Esophagus (tissue), 2 donors: ENCODE measurements around the gene SPATS2L. TPM values are rescaled to one million over a fixed set of nuclear protein-coding genes. Genes with fewer than 3 reads are reported as not detected.

ENCODE experiments used
- H3K27ac ChIP-seq, 2 donors: one replicate each; pipeline ENCODE4 v1.5.1; 2013; ENCODE audit warnings: low read depth in 2 of 2, mild to moderate bottlenecking in 2 of 2, inconsistent platforms in 1 of 2, low read length in 1 of 2, moderate library complexity in 1 of 2
- H3K27me3 ChIP-seq, 2 donors: one replicate each; pipeline ENCODE4 v1.6.1; 2013; ENCODE audit warnings: low read length in 2 of 2, control low read depth in 1 of 2, mild to moderate bottlenecking in 1 of 2; ENCODE audit not compliant: insufficient read depth in 2 of 2, control insufficient read depth in 1 of 2
- H3K36me3 ChIP-seq, 2 donors: one replicate each; pipeline ENCODE4 v1.6.1; 2013; ENCODE audit warnings: low read length in 1 of 2; ENCODE audit not compliant: control insufficient read depth in 2 of 2, insufficient read depth in 2 of 2
- H3K4me1 ChIP-seq, 2 donors: one replicate each; pipeline ENCODE4 v1.6.1; 2013; ENCODE audit warnings: low read length in 1 of 2; ENCODE audit not compliant: control insufficient read depth in 2 of 2, insufficient read depth in 2 of 2
- H3K4me3 ChIP-seq, 2 donors: one replicate each; pipeline ENCODE4 v1.5.1; 2013; ENCODE audit warnings: low read length in 2 of 2, mild to moderate bottlenecking in 2 of 2, low read depth in 1 of 2, moderate library complexity in 1 of 2
- H3K9me3 ChIP-seq, 2 donors: one replicate each; pipeline ENCODE4 v1.6.1; 2013; ENCODE audit warnings: mild to moderate bottlenecking in 2 of 2, low read depth in 1 of 2, low read length in 1 of 2, moderate library complexity in 1 of 2; ENCODE audit not compliant: control insufficient read depth in 2 of 2, insufficient read depth in 1 of 2
- WGBS, 2 donors: extraction: QIAGEN DNeasy Blood & Tissue Kit; methylation state at CpG; one replicate each; pipeline ENCODE4 v1.1.7; 2013; 5-methylcytosine and 5-hydroxymethylcytosine counted together
- polyA plus RNA-seq, 2 donors: library from polyadenylated mRNA; stranded (reverse); fragments of 200-250 nt; gene quantifications; one replicate each; pipeline ENCODE4 v1.2.3, GENCODE V29; 2013
- donor health status: healthy with polysubstance abuse.
- donor health status: Bipolar disorder and iron deficiency.

Gene SPATS2L
- polyA plus RNA-seq, 2 donors, result 41.2 to 47.5 TPM

DNA sequence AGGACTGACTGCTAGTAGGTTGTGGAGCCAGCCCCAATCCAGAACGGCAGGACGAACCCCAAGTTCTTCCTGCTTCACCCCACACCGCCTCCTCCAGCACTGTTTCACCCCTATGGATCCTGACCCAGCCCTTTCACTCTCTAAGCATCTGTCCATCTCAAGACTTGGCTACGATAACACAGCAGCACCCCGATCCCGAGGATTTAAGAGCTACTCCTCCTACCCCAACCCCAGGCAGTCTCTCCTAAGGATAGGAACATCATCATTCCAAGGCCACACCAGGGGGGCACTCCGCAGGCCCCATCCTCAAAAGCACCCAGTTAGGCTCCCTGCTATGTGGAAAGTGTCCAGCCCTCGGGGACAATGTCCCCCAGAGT, 202.7 kb downstream of the SPATS2L start:
- no peaks in the 10 kb centered on the region for H3K27me3 ChIP-seq
- WGBS, 2 donors, result 14 to 19% methylated on average over 8 of the region's 8 CpGs
- no peaks in the 10 kb centered on the region for H3K9me3 ChIP-seq
- H3K4me1 ChIP-seq, result peaks cover 0 to 2% of the 10 kb centered on the region in 2 donors
- H3K36me3 ChIP-seq, result no peaks in the 10 kb centered on the region
- H3K27ac ChIP-seq, result peak overlapping the region; percentile 76 to 79
- peak overlapping the region; percentile 79 to 88 for H3K4me3 ChIP-seq

DNA sequence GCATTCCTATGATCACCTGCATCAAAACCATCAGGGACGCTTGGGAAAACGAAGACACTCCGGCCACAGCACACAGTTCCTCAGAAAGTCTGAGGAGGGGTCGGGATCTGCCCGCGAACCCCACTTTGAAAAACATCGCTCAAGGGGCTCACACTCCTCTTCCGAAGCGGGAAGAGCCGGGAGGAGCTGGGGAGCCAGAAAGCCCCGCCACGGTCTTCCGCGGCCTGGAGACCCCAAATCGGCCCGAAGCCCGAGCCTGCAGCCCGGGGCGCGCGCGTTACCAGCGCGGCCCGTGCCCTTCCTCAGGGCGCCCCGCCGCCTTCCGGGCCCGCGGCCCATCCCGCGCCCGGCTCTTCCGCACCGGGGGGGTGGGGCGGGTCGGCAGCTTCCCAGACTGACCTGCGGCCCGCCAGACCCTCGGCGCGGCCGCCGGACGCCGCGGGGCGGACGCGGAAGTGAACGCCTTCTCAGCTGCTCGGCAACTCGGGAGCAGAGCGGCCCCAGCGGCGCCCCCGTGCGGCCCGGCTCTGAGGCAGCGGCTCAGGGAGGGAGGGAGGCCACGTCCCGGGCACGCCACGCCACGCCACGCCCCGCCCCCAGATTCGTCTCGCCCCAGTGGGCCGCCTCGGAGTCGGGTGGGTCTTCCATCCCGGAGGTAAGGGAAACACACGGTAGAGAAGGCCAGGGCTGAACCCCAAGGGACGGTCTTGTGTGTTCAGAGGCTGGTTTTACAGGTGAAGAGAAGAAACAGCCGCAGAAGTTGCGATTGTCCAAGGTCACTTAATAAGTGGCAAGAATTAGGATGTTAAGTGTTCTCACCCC, 203.3 kb downstream of the SPATS2L start, which contains the start of gene KCTD18:
KCTD18 (minus strand) TSS at position 457 of the 822 bp plus-strand sequence. CDS start 3,052 bp downstream, outside the sequence.
- WGBS, 2 donors, result 1% methylated on average over 59 to 78 of the region's 78 CpGs
- Histone ChIP-seq H3K36me3 (no peaks in the 10 kb centered on the region), H3K27ac (peak within 1 kb of the TSS; percentile 76 to 79), H3K27me3 (no peaks in the 10 kb centered on the region), H3K4me3 (peak within 1 kb of the TSS; percentile 79 to 88), H3K9me3 (no peaks in the 10 kb centered on the region), H3K4me1 (peaks cover 0 to 2% of the 10 kb centered on the region in 2 donors)

DNA sequence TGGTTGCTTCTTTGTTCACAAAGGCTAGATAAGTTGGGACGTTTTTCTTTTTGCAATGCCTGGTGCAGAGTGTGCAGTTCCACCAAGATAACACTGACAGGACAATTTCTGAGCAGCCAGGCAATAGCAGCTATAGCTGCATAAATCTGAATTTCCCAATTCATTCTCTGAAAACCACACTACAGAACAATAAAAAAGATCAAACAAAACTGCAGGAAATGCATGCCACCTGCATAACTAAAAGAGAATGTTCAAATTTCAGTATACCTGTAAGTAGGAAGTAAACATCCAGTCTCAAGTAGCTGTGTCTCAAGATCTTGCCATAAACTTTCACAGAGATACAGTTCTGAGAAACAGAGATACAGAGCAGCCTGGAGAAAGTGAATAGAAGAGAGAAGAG, 208.7 kb downstream of the SPATS2L start:
- H3K9me3 ChIP-seq, result no peaks in the 10 kb centered on the region
- H3K4me1 ChIP-seq, result peaks cover 0 to 2% of the 10 kb centered on the region in 2 donors
- H3K36me3 ChIP-seq, result no peaks in the 10 kb centered on the region
- H3K4me3 ChIP-seq, result no peak overlapping the region
- 6 to 21% methylated on average over 1 of the region's 1 CpG for WGBS, 2 donors
- H3K27ac ChIP-seq, result no peak overlapping the region
- peaks cover 0 to 2% of the 10 kb centered on the region in 2 donors for H3K27me3 ChIP-seq

DNA sequence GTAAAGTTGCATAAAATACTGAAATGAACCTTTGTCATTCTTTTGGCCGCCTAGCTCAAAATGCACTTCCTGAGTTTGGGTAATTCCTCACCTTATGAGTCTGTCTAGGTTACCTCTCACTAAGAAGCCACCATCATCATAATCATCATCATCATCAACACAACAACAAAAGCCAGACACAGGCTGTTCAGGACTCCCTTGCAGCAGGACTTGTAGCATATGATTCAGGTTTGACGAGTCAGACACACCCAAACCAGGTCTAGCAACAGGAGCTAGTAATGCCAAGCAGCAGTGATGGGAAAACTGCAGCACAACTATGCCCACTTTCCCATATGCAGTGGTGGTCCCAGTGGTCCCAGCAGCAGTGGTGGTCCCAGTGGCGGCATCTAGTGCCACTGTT, 216.7 kb downstream of the SPATS2L start:
- H3K36me3 ChIP-seq, result no peaks in the 10 kb centered on the region
- WGBS, 2 donors, result 68% methylated on average over 3 of the region's 3 CpGs
- H3K9me3 ChIP-seq, result no peaks in the 10 kb centered on the region
- H3K4me3 ChIP-seq, result no peak overlapping the region
- no peak overlapping the region for H3K27ac ChIP-seq
- peaks cover 0 to 2% of the 10 kb centered on the region in 2 donors for H3K4me1 ChIP-seq
- no peaks in the 10 kb centered on the region for H3K27me3 ChIP-seq

DNA sequence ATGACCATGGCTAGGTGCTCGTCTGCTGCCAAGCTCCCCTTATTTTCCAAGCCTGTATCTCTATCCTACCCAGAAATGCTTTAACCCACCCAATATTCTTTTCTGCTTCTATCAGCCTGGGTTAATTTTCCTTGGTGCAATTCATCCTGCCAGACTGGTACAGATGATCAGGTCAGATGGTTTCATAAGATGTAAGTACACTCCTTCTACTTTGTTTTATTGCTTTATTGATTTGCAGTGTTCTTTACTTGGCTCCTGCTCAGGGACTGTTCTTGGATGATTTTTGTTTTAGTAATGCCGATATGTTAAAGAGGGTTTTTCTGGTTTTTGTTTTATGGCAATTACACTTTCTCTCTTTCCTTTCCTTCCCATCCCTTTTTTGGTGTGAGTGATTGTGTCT, 217.1 kb downstream of the SPATS2L start:
- WGBS, 2 donors, result 82 to 84% methylated on average over 2 of the region's 2 CpGs
- peaks cover 0 to 2% of the 10 kb centered on the region in 2 donors for H3K4me1 ChIP-seq

DNA sequence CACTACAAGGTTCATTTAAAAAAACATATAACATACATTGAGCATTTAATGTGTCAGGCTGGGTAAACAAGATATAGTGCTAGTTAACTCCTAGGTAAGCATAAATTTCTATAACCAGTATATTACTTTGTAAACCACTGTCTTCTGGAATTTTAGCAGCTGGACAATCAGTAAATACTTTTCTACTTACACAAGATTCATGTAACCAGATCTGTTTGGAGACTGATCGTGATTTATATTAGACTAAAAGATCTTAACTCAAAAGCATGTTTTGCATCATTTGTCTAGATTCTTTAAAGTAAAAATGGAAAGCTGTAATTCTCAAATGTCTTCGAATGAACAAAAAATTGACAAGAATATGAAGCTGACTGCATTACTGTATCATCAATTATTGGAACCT, 218.6 kb downstream of the SPATS2L start:
- H3K27ac ChIP-seq, result no peak overlapping the region
- no peaks in the 10 kb centered on the region for H3K36me3 ChIP-seq
- no peak overlapping the region for H3K4me3 ChIP-seq
- no peaks in the 10 kb centered on the region for H3K9me3 ChIP-seq
- peaks cover 0 to 2% of the 10 kb centered on the region in 2 donors for H3K4me1 ChIP-seq
- no peaks in the 10 kb centered on the region for H3K27me3 ChIP-seq
- 60 to 67% methylated on average over 2 of the region's 2 CpGs for WGBS, 2 donors

More for the DNA sequence above, 217.1 kb downstream of the SPATS2L start:
- no peaks in the 10 kb centered on the region for H3K9me3 ChIP-seq
- no peaks in the 10 kb centered on the region for H3K36me3 ChIP-seq
- H3K27me3 ChIP-seq, result no peaks in the 10 kb centered on the region
- no peak overlapping the region for H3K4me3 ChIP-seq
- no peak overlapping the region for H3K27ac ChIP-seq

DNA sequence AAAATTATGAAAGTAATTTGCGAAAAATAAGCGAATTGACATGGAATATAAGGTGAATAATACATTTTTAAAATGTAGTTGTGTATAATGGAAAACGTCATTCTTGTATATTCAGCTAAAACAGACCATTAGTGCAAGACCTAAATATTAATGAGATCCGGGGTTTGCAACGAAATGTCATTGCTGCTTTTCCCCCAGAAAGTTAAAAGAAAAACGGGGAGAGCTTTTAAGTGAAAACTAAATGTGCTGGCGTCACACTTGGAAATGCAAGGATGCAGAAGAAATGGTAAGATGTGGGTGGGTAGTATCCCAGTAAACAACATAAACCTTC, 219.0 kb downstream of the SPATS2L start:
- Histone ChIP-seq H3K4me3 (peak overlapping the region; percentile 76 to 82), H3K36me3 (no peaks in the 10 kb centered on the region), H3K4me1 (peaks cover 0 to 2% of the 10 kb centered on the region in 2 donors), H3K27ac (peak overlapping the region in 1 of 2 donors; percentile 63), H3K27me3 (no peaks in the 10 kb centered on the region), H3K9me3 (no peaks in the 10 kb centered on the region)
- 17 to 24% methylated on average over 7 of the region's 7 CpGs for WGBS, 2 donors

DNA sequence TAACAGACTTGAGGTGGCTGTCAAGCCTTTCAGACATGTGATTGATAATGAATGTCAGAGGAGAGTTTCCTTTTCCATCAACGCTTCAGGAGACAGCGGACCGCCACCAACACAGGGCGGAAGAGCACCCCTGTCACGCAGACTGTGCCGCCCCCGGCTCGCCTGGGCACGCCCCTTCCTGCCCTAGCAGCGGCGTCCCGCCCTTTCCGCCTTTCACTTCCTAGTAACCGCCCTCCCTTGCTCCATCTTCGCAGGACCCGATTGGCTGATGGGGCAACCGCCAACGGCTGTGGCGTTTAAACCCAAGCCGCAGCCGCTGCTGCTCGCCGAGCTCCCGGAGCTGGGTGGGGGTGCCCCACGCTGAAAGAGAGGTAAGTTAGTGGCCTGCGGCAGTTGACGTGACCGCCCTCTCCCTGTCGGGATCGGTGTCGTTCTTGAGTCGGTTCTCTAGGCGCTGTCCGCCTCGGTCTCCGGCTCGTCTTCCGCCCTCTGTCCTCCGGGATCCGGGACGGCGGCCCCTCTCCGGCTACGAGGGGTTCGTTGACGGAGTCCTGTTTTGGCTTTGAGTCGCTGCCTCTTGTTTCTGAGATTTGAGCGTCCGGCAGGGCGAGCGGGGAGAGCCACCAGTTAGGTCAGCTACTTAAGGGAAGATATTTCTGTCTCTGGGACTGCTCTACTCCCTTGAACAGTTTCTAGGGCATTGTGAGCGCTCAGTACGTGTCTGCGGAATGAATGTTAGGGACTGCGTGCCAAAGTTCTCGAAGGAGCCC, 219.6 kb downstream of the SPATS2L start, which contains the start of gene SGO2:
SGO2 (plus strand) TSS at position 326 of the 770 bp plus-strand sequence. CDS start 6,769 bp downstream, outside the sequence.
- H3K27ac ChIP-seq, result peak within 1 kb of the TSS in 1 of 2 donors; percentile 63
- 0% methylated on average over 56 of the region's 56 CpGs for WGBS, 2 donors
- H3K4me1 ChIP-seq, result peaks cover 0 to 2% of the 10 kb centered on the region in 2 donors
- no peaks in the 10 kb centered on the region for H3K9me3 ChIP-seq
- H3K4me3 ChIP-seq, result peak within 1 kb of the TSS; percentile 76 to 82
- no peaks in the 10 kb centered on the region for H3K36me3 ChIP-seq
- no peaks in the 10 kb centered on the region for H3K27me3 ChIP-seq

DNA sequence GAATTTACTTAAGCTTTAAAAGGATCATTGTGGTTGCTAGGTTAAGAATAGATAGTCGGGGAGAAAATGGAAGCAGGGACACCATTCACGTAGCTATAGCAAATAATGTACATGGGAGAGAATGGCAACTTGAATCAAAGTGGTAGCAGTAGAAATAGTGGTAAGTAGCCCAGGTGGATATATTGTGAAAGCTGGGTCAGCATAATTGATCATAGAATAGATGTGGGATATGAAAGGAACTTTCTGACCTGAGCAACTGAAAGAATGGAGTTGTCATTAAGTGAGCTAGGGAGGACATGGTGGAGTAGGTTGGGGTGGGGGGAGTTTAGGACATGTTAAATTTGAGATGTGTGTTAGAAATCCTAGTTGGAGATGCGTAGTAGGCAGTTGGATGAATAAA, 221.7 kb downstream of the SPATS2L start:
- Histone ChIP-seq H3K4me3 (no peak overlapping the region), H3K4me1 (peaks cover 0 to 2% of the 10 kb centered on the region in 2 donors), H3K27me3 (no peaks in the 10 kb centered on the region), H3K9me3 (no peaks in the 10 kb centered on the region), H3K36me3 (no peaks in the 10 kb centered on the region), H3K27ac (no peak overlapping the region)
- 82 to 84% methylated on average over 3 of the region's 3 CpGs for WGBS, 2 donors
